K562 (cell line): ENCODE measurements around the gene CPPED1. TPM values are rescaled to one million over a fixed set of nuclear protein-coding genes. Genes with fewer than 3 reads are reported as not detected.
A peak's percentile ranks its signal among the peaks of the same experiment; 100 is the strongest.

Source experiments
- ATAC-seq: fragments of 200-7000 bp; cut with Tn5 transposase; 3 replicates; pipeline ENCODE4 v1.9.1; 2020; ENCODE audit warnings: moderate library complexity
- BruUV-seq: library from RNA; stranded (reverse); fragments of 400-500 nt; replicated peaks from 2 replicates; lab custom pipeline; 2021; lab: Mats Ljungman, UMichigan
- CTCF ChIA-PET: fragments of 300-600 bp; formaldehyde crosslinking; extraction: SDS; loops from one replicate; lab custom pipeline; 2021; ENCODE audit warnings: low intra/inter-chr PET ratio; lab: Yijun Ruan, JAX
- POLR2A ChIA-PET: fragments of 300-600, 350-650 bp; sonication (Branson Sonifier 250); formaldehyde crosslinking; extraction: SDS; loops from one replicate; lab custom pipeline; 2021; ENCODE audit warnings: antibody characterized with exemption, inconsistent platforms; lab: Yijun Ruan, JAX
- DNase-seq, 4 experiments: peaks; one replicate each; pipeline versions ENCODE4 v3.0.0 to v3.0.0-alpha.2; 2011 to 2018; ENCODE audit warnings: low spot score in 3 of 4, mixed read lengths in 3 of 4; ENCODE audit errors: extremely low read depth in 1 of 4
- FAIRE-seq: peaks from 2 replicates; lab custom pipeline; 2011; peaks lifted over from hg19 to GRCh38; lab: Jason Lieb, UNC
- H2AFZ ChIP-seq: 2 replicates; pipeline ENCODE4 v1.6.0; 2011; ENCODE audit warnings: low read depth, low read length, control low read depth, inconsistent platforms
- H3K27ac ChIP-seq: fragments of 200-600 bp; 3 replicates; pipeline ENCODE4 v1.8.0; 2011; ENCODE audit warnings: low read depth, mild to moderate bottlenecking, control low read depth, inconsistent platforms, low read length, moderate library complexity, mixed read lengths; ENCODE audit errors: extremely low read depth
- H3K27me3 ChIP-seq, 2 experiments: fragments of 300-600 bp in 1 of 2; 2 replicates in 1 of 2; 3 replicates in 1 of 2; pipeline versions ENCODE4 v1.6.0 to v1.8.0; 2011; ENCODE audit warnings: inconsistent platforms in 2 of 2, low read length in 2 of 2, mild to moderate bottlenecking in 1 of 2, mixed read lengths in 1 of 2, moderate library complexity in 1 of 2; ENCODE audit not compliant: control insufficient read depth in 2 of 2, insufficient read depth in 2 of 2
- H3K36me3 ChIP-seq: fragments of 300-600 bp; 3 replicates; pipeline ENCODE4 v1.8.0; 2011; ENCODE audit warnings: mild to moderate bottlenecking, low read length, inconsistent platforms; ENCODE audit not compliant: control insufficient read depth, insufficient read depth
- H3K4me1 ChIP-seq, 2 experiments: fragments of 200-600 bp in 1 of 2; replicated peaks in 1 of 2; 2 replicates in 1 of 2; 3 replicates in 1 of 2; pipeline versions ENCODE4 v1.5.1 to v1.8.0; 2011; ENCODE audit warnings: inconsistent platforms in 2 of 2, low read length in 2 of 2, mild to moderate bottlenecking in 1 of 2, mixed read lengths in 1 of 2, moderate library complexity in 1 of 2; ENCODE audit not compliant: control insufficient read depth in 2 of 2, insufficient read depth in 2 of 2
- H3K4me2 ChIP-seq: 2 replicates; pipeline ENCODE4 v1.6.1; 2011; ENCODE audit warnings: low read length, control low read depth, inconsistent platforms, mixed read lengths; ENCODE audit not compliant: insufficient read depth
- H3K4me3 ChIP-seq: fragments of 200-600 bp; sonication (generic), shearing (Covaris generic); 2 replicates; pipeline ENCODE4 v1.5.1; 2016; ENCODE audit warnings: control low read depth, inconsistent platforms
- H3K79me2 ChIP-seq: fragments of 200-600 bp; 3 replicates; pipeline ENCODE4 v1.8.0; 2011; ENCODE audit warnings: low read length, inconsistent platforms; ENCODE audit not compliant: control insufficient read depth, insufficient read depth
- H3K9ac ChIP-seq, 2 experiments: 2 replicates each; pipeline versions ENCODE4 v1.6.0 to v1.6.1; 2011; ENCODE audit warnings: low read depth in 2 of 2, low read length in 2 of 2, control low read depth in 1 of 2, inconsistent platforms in 1 of 2, mild to moderate bottlenecking in 1 of 2, mixed read lengths in 1 of 2; ENCODE audit not compliant: insufficient read depth in 1 of 2
- H3K9me1 ChIP-seq: one replicate; pipeline ENCODE4 v1.6.0; 2011; ENCODE audit warnings: inconsistent platforms, mild to moderate bottlenecking, low read length, moderate library complexity; ENCODE audit not compliant: control insufficient read depth, insufficient read depth
- H3K9me3 ChIP-seq: replicated peaks from 2 replicates; pipeline ENCODE4 v1.5.1; 2011; ENCODE audit warnings: low read depth, low read length, inconsistent platforms; ENCODE audit not compliant: control insufficient read depth, insufficient read depth
- H4K20me1 ChIP-seq: replicated peaks from 2 replicates; pipeline ENCODE4 v1.6.1; 2011; ENCODE audit warnings: low read length, inconsistent platforms, mixed read lengths; ENCODE audit not compliant: control insufficient read depth, insufficient read depth
- ADNP ChIP-seq: fragments of 200-800 bp; sonication (Bioruptor generic); IDR thresholded peaks from 2 replicates; pipeline ENCODE4 v1.6.1; 2016; ENCODE audit warnings: missing genetic modification characterization, missing compliant biosample characterization
- ARID1B ChIP-seq: fragments of 450-650 bp; IDR thresholded peaks from 2 replicates; pipeline ENCODE4 v1.6.1; 2016; ENCODE audit warnings: antibody characterized with exemption, mild to moderate bottlenecking, inconsistent platforms
- ARID2 ChIP-seq: fragments of 450-650 bp; IDR thresholded peaks from 2 replicates; pipeline ENCODE4 v1.6.1; 2017; ENCODE audit warnings: antibody characterized with exemption, mild to moderate bottlenecking
- CBFA2T3 ChIP-seq: fragments of 450-650 bp; IDR thresholded peaks from 2 replicates; pipeline ENCODE4 v1.6.1; 2017
- KLF16 ChIP-seq: IDR thresholded peaks from 2 replicates; pipeline ENCODE4 v1.6.1; 2016; ENCODE audit warnings: antibody characterized with exemption
- MEIS2 ChIP-seq: fragments of 450-650 bp; IDR thresholded peaks from 2 replicates; pipeline ENCODE4 v1.6.1; 2014; ENCODE audit warnings: mild to moderate bottlenecking; ENCODE audit not compliant: partially characterized antibody
- NEUROD1 ChIP-seq: fragments of 150-350 bp; IDR thresholded peaks from 2 replicates; pipeline ENCODE4 v1.6.1; 2014; ENCODE audit warnings: borderline replicate concordance, low read length, low read depth; ENCODE audit not compliant: partially characterized antibody
- PHB ChIP-seq: fragments of 250-450 bp; sonication (Bioruptor Pico); IDR thresholded peaks from 2 replicates; pipeline ENCODE4 v1.5.0; 2021
- SRF ChIP-seq, 2 experiments: fragments of 250-450, 450-650 bp in 1 of 2; sonication (Bioruptor Pico) in 1 of 2; sonication (generic) in 1 of 2; formaldehyde crosslinking; IDR thresholded peaks; 2 replicates each; pipeline versions ENCODE4 v1.5.0 to v1.5.1; 2020 to 2022; ENCODE audit warnings: mild to moderate bottlenecking in 1 of 2, missing genetic modification reagents in 1 of 2
- TEAD4 ChIP-seq, 2 experiments: sonication (generic) in 1 of 2; formaldehyde crosslinking in 1 of 2; IDR thresholded peaks; 2 replicates each; pipeline versions ENCODE4 v1.6.1 to v1.8.0; 2012 to 2022; ENCODE audit warnings: borderline replicate concordance in 1 of 2, inconsistent platforms in 1 of 2, low read length in 1 of 2, mild to moderate bottlenecking in 1 of 2, missing genetic modification reagents in 1 of 2
- ZBED1 ChIP-seq: IDR thresholded peaks from 2 replicates; pipeline ENCODE4 v1.6.1; 2014
- ZEB2 ChIP-seq: fragments of 450-650 bp; IDR thresholded peaks from 2 replicates; pipeline ENCODE4 v1.6.1; 2016
- ZFP36 ChIP-seq: fragments of 150-350 bp; IDR thresholded peaks from 2 replicates; pipeline ENCODE4 v1.6.1; 2018; ENCODE audit warnings: low read length, low read depth; ENCODE audit not compliant: partially characterized antibody
- ZNF121 ChIP-seq: sonication (generic); formaldehyde crosslinking; conservative IDR thresholded peaks from 2 replicates; pipeline ENCODE4 v1.8.0; 2022; ENCODE audit warnings: missing genetic modification reagents
- WGBS: fragments of 100-300 bp; shearing (Covaris generic); methylation state at CpG from one replicate; pipeline ENCODE4 v1.1.6; 2016; ENCODE audit warnings: low coverage, mixed read lengths; ENCODE audit not compliant: insufficient coverage; ENCODE audit errors: missing lambda C conversion rate; 5-methylcytosine and 5-hydroxymethylcytosine counted together
- in situ Hi-C: fragments of 300-500 bp; cut with MboI; formaldehyde crosslinking; loops from 4 replicates; pipeline ENCODE4 v1.15.0; 2018; ENCODE audit warnings: inconsistent platforms, mixed read lengths
- intact Hi-C: fragments of 100-400 bp; cut with micrococcal nuclease; formaldehyde crosslinking; loops from 2 replicates; pipeline ENCODE4 v1.14.2; 2022
- polyA plus RNA-seq, 8 experiments: library from polyadenylated mRNA; depleted of rRNA in 4 of 8; stranded (reverse) in 5 of 8; unstranded in 3 of 8; fragments of >200 nt; fragmentation: Nextera tagmentation in 2 of 8; fragmentation: Illumina TruSeq in 1 of 8; extraction: Ambion mirVana in 2 of 8; extraction: Trizol in 1 of 8; gene quantifications; 2 replicates each; pipeline versions ENCODE4 v1.2.1 to v1.2.3, GENCODE V29; 2011 to 2014; ENCODE audit warnings: inconsistent platforms in 1 of 8, missing spikeins in 1 of 8
- total RNA-seq, 7 experiments: library from RNA; depleted of rRNA in 6 of 7; stranded (reverse); fragments of >200 nt in 6 of 7; fragmentation: Illumina TruSeq in 2 of 7; extraction: Trizol in 2 of 7; gene quantifications; 2 replicates each; pipeline versions ENCODE4 v1.2.1 to v1.2.3, GENCODE V29; 2011 to 2021; ENCODE audit warnings: low replicate concordance in 1 of 7

The CPPED1 gene
- total and polyA plus RNA-seq, 9 of the 15 experiments (the other 6 are each of a cell fraction or from before 2014, with no cell fraction given): 7.5 to 25.7 (median 16.9) TPM

DNA sequence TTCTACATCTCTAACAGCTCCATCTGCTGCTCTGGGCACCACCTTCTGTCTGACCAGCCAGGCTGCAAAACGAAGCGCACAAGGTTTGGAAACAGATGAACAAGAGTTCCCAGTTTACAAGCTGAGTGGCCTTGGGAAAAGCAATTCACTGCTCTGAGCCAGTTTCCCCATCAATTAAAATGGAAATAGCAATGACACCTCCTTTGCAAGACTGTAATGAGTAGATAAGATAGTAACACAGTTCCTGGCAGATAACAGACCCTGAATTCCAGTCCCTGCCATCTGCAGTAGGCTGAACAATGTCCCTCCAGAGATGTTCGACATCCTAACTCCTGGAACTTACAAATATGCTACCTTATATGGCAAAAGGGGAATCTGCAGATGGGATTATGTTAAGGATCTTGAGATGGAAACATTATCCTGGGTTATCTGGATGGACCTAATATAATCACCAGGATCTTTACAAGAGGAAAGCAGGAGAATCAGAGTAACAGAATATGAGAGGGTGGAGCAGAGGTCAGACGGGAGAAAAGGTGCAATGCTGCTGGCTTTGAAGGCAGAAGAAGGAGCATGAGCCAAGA is 27.9 kb downstream of the CPPED1 start:
- DNase-seq: no peak
- ChIA-PET CTCF (no interaction called here), POLR2A (no interaction called here)
- H3K27me3 ChIP-seq: no peaks in the 10 kb centered on the region
- in situ Hi-C loops (no loop called here), intact Hi-C loops (no loop called here)
- TF ChIP-seq PHB (no peak), SRF (CRISPR knock-in tag; IDR thresholded peaks at IDR 0.05) (peak in 1 of 2 experiments; percentile 71; a peak in 1 of 4 replicates), MEIS2 (peak; percentile 69), ARID1B (0 out of 2 replicates have a peak, but pooled peaks have one; percentile 16), KLF16 (peak; percentile 24; the same call in 1 of the 2 replicates), ZFP36 (peak; percentile 21), TEAD4 (IDR thresholded peaks at IDR 0.05; ENCODE audit: low read length) (peak; percentile 46; the same call in 1 of the 2 replicates), TEAD4 (CRISPR knock-in tag; IDR thresholded peaks at IDR 0.05; ENCODE audit: borderline replicate concordance) (no peak), ADNP (tag) (0 out of 2 replicates have a peak, but pooled peaks have one; percentile 48), ZEB2 (no peak), NEUROD1 (no peak), ARID2 (no peak), CBFA2T3 (peak; percentile 30; the same call in 1 of the 2 replicates), ZNF121 (CRISPR knock-in tag) (no peak), ZBED1 (no peak)
- peaks cover 24% of the 10 kb centered on the region; the same call in 2 of the 3 replicates for H3K36me3 ChIP-seq
- ATAC-seq: no peak
- no peak overlapping the region for H3K9ac ChIP-seq
- WGBS: 61% methylated on average over 4 of the region's 4 CpGs
- no peak overlapping the region for H3K4me2 ChIP-seq
- peak; percentile 19 for FAIRE-seq
- H2AFZ ChIP-seq: no peak overlapping the region
- peaks cover 0 to 8% of the 10 kb centered on the region in 2 experiments; a peak in 3 of 5 replicates for H3K4me1 ChIP-seq
- no peaks in the 10 kb centered on the region for H3K79me2 ChIP-seq
- H3K9me1 ChIP-seq: no peaks in the 10 kb centered on the region
- no TSS peak for BruUV-seq
- H3K4me3 ChIP-seq: no peak overlapping the region
- H4K20me1 ChIP-seq: no peaks in the 10 kb centered on the region
- H3K9me3 ChIP-seq: no peaks in the 10 kb centered on the region
- no peak overlapping the region for H3K27ac ChIP-seq
